K562 (cell line): ENCODE data around the gene CCNL2. TPM values are rescaled to one million over a fixed set of nuclear protein-coding genes. Genes with fewer than 3 reads are reported as not detected.

Experiments used
- ATAC-seq: fragments of 200-7000 bp; cut with Tn5 transposase; 3 replicates; pipeline ENCODE4 v1.9.1; 2020; ENCODE audit warnings: moderate library complexity
- BruUV-seq: library from RNA; stranded (reverse); fragments of 400-500 nt; replicated peaks from 2 replicates; lab custom pipeline; 2021; lab: Mats Ljungman, UMichigan
- CTCF ChIA-PET: fragments of 300-600 bp; formaldehyde crosslinking; extraction: SDS; loops from one replicate; lab custom pipeline; 2021; ENCODE audit warnings: low intra/inter-chr PET ratio; lab: Yijun Ruan, JAX
- POLR2A ChIA-PET: fragments of 300-600, 350-650 bp; sonication (Branson Sonifier 250); formaldehyde crosslinking; extraction: SDS; loops from one replicate; lab custom pipeline; 2021; ENCODE audit warnings: antibody characterized with exemption, inconsistent platforms; lab: Yijun Ruan, JAX
- DNase-seq, 4 experiments: peaks; one replicate each; pipeline versions ENCODE4 v3.0.0 to v3.0.0-alpha.2; 2011 to 2018; ENCODE audit warnings: low spot score in 3 of 4, mixed read lengths in 3 of 4; ENCODE audit errors: extremely low read depth in 1 of 4
- FAIRE-seq: peaks from 2 replicates; lab custom pipeline; 2011; peaks lifted over from hg19 to GRCh38; lab: Jason Lieb, UNC
- H2AFZ ChIP-seq: 2 replicates; pipeline ENCODE4 v1.6.0; 2011; ENCODE audit warnings: low read depth, low read length, control low read depth, inconsistent platforms
- H3K27ac ChIP-seq: fragments of 200-600 bp; 3 replicates; pipeline ENCODE4 v1.8.0; 2011; ENCODE audit warnings: low read depth, mild to moderate bottlenecking, control low read depth, inconsistent platforms, low read length, moderate library complexity, mixed read lengths; ENCODE audit errors: extremely low read depth
- H3K27me3 ChIP-seq, 2 experiments: fragments of 300-600 bp in 1 of 2; 2 replicates in 1 of 2; 3 replicates in 1 of 2; pipeline versions ENCODE4 v1.6.0 to v1.8.0; 2011; ENCODE audit warnings: inconsistent platforms in 2 of 2, low read length in 2 of 2, mild to moderate bottlenecking in 1 of 2, mixed read lengths in 1 of 2, moderate library complexity in 1 of 2; ENCODE audit not compliant: control insufficient read depth in 2 of 2, insufficient read depth in 2 of 2
- H3K36me3 ChIP-seq: fragments of 300-600 bp; 3 replicates; pipeline ENCODE4 v1.8.0; 2011; ENCODE audit warnings: mild to moderate bottlenecking, low read length, inconsistent platforms; ENCODE audit not compliant: control insufficient read depth, insufficient read depth
- H3K4me1 ChIP-seq, 2 experiments: fragments of 200-600 bp in 1 of 2; replicated peaks in 1 of 2; 2 replicates in 1 of 2; 3 replicates in 1 of 2; pipeline versions ENCODE4 v1.5.1 to v1.8.0; 2011; ENCODE audit warnings: inconsistent platforms in 2 of 2, low read length in 2 of 2, mild to moderate bottlenecking in 1 of 2, mixed read lengths in 1 of 2, moderate library complexity in 1 of 2; ENCODE audit not compliant: control insufficient read depth in 2 of 2, insufficient read depth in 2 of 2
- H3K4me2 ChIP-seq: 2 replicates; pipeline ENCODE4 v1.6.1; 2011; ENCODE audit warnings: low read length, control low read depth, inconsistent platforms, mixed read lengths; ENCODE audit not compliant: insufficient read depth
- H3K4me3 ChIP-seq: fragments of 200-600 bp; sonication (generic), shearing (Covaris generic); 2 replicates; pipeline ENCODE4 v1.5.1; 2016; ENCODE audit warnings: control low read depth, inconsistent platforms
- H3K79me2 ChIP-seq: fragments of 200-600 bp; 3 replicates; pipeline ENCODE4 v1.8.0; 2011; ENCODE audit warnings: low read length, inconsistent platforms; ENCODE audit not compliant: control insufficient read depth, insufficient read depth
- H3K9ac ChIP-seq, 2 experiments: 2 replicates each; pipeline versions ENCODE4 v1.6.0 to v1.6.1; 2011; ENCODE audit warnings: low read depth in 2 of 2, low read length in 2 of 2, control low read depth in 1 of 2, inconsistent platforms in 1 of 2, mild to moderate bottlenecking in 1 of 2, mixed read lengths in 1 of 2; ENCODE audit not compliant: insufficient read depth in 1 of 2
- H3K9me1 ChIP-seq: one replicate; pipeline ENCODE4 v1.6.0; 2011; ENCODE audit warnings: inconsistent platforms, mild to moderate bottlenecking, low read length, moderate library complexity; ENCODE audit not compliant: control insufficient read depth, insufficient read depth
- H3K9me3 ChIP-seq: replicated peaks from 2 replicates; pipeline ENCODE4 v1.5.1; 2011; ENCODE audit warnings: low read depth, low read length, inconsistent platforms; ENCODE audit not compliant: control insufficient read depth, insufficient read depth
- H4K20me1 ChIP-seq: replicated peaks from 2 replicates; pipeline ENCODE4 v1.6.1; 2011; ENCODE audit warnings: low read length, inconsistent platforms, mixed read lengths; ENCODE audit not compliant: control insufficient read depth, insufficient read depth
- BRD4 ChIP-seq: fragments of 200-600 bp; sonication (generic); IDR thresholded peaks from 2 replicates; pipeline ENCODE4 v1.6.1; 2017; ENCODE audit warnings: inconsistent platforms
- E2F1 ChIP-seq: sonication (generic); formaldehyde crosslinking; IDR thresholded peaks from 2 replicates; pipeline ENCODE4 v1.8.1; 2023; ENCODE audit warnings: mild to moderate bottlenecking, missing genetic modification reagents, moderate library complexity
- ETS2 ChIP-seq: IDR thresholded peaks from 2 replicates; pipeline ENCODE4 v1.6.1; 2016; ENCODE audit warnings: borderline replicate concordance, missing genetic modification characterization, mild to moderate bottlenecking, moderate library complexity, missing compliant biosample characterization; ENCODE audit not compliant: poor library complexity, severe bottlenecking
- FOXK2 ChIP-seq, 2 experiments: fragments of 450-650 bp; IDR thresholded peaks in 1 of 2; conservative IDR thresholded peaks in 1 of 2; 2 replicates each; pipeline ENCODE4 v1.6.1; 2016; ENCODE audit warnings: low read depth in 2 of 2, mild to moderate bottlenecking in 1 of 2
- HNRNPK ChIP-seq: fragments of 200-400 bp; formaldehyde crosslinking; IDR thresholded peaks from one replicate; pipeline ENCODE4 v1.6.1; 2018; ENCODE audit warnings: mild to moderate bottlenecking, low read depth, low read length; ENCODE audit not compliant: poor library complexity, severe bottlenecking
- KLF16 ChIP-seq: IDR thresholded peaks from 2 replicates; pipeline ENCODE4 v1.6.1; 2016; ENCODE audit warnings: antibody characterized with exemption
- NKRF ChIP-seq: fragments of 450-650 bp; IDR thresholded peaks from 2 replicates; pipeline ENCODE4 v1.6.1; 2016; ENCODE audit warnings: borderline replicate concordance
- POLR2A ChIP-seq: fragments of 450-650 bp; conservative IDR thresholded peaks from 2 replicates; pipeline ENCODE4 v1.6.1; 2016
- RBM25 ChIP-seq: fragments of 200-400 bp; formaldehyde crosslinking; IDR thresholded peaks from 2 replicates; pipeline ENCODE4 v1.6.1; 2018; ENCODE audit warnings: low read length, low read depth, moderate library complexity; ENCODE audit not compliant: severe bottlenecking
- SAP30 ChIP-seq: fragments of 200-600 bp; sonication (generic); IDR thresholded peaks from 2 replicates; pipeline ENCODE4 v1.6.1; 2012; ENCODE audit warnings: borderline replicate concordance, low read depth, mild to moderate bottlenecking, moderate library complexity, low read length, control low read depth, inconsistent platforms; ENCODE audit not compliant: insufficient read depth, poor library complexity, severe bottlenecking
- TRIM24 ChIP-seq, 2 experiments: fragments of 450-650 bp; IDR thresholded peaks; 2 replicates each; pipeline ENCODE4 v1.6.1; 2016
- ZNF165 ChIP-seq: fragments of 250-450 bp; sonication (Bioruptor Pico); IDR thresholded peaks from 2 replicates; pipeline ENCODE4 v1.4.0; 2020; ENCODE audit warnings: borderline replicate concordance
- WGBS: fragments of 100-300 bp; shearing (Covaris generic); methylation state at CpG from one replicate; pipeline ENCODE4 v1.1.6; 2016; ENCODE audit warnings: low coverage, mixed read lengths; ENCODE audit not compliant: insufficient coverage; ENCODE audit errors: missing lambda C conversion rate; 5-methylcytosine and 5-hydroxymethylcytosine counted together
- in situ Hi-C: fragments of 300-500 bp; cut with MboI; formaldehyde crosslinking; loops from 4 replicates; pipeline ENCODE4 v1.15.0; 2018; ENCODE audit warnings: inconsistent platforms, mixed read lengths
- intact Hi-C: fragments of 100-400 bp; cut with micrococcal nuclease; formaldehyde crosslinking; loops from 2 replicates; pipeline ENCODE4 v1.14.2; 2022
- polyA plus RNA-seq, 8 experiments: library from polyadenylated mRNA; depleted of rRNA in 4 of 8; stranded (reverse) in 5 of 8; unstranded in 3 of 8; fragments of >200 nt; fragmentation: Nextera tagmentation in 2 of 8; fragmentation: Illumina TruSeq in 1 of 8; extraction: Ambion mirVana in 2 of 8; extraction: Trizol in 1 of 8; gene quantifications; 2 replicates each; pipeline versions ENCODE4 v1.2.1 to v1.2.3, GENCODE V29; 2011 to 2014; ENCODE audit warnings: inconsistent platforms in 1 of 8, missing spikeins in 1 of 8
- total RNA-seq, 7 experiments: library from RNA; depleted of rRNA in 6 of 7; stranded (reverse); fragments of >200 nt in 6 of 7; fragmentation: Illumina TruSeq in 2 of 7; extraction: Trizol in 2 of 7; gene quantifications; 2 replicates each; pipeline versions ENCODE4 v1.2.1 to v1.2.3, GENCODE V29; 2011 to 2021; ENCODE audit warnings: low replicate concordance in 1 of 7
- TF ChIP-seq, protein P1 (sequence below), 3 experiments: fragments of 200-800 bp in 1 of 3; sonication (Bioruptor generic) in 1 of 3; sonication (generic) in 1 of 3; formaldehyde crosslinking in 1 of 3; IDR thresholded peaks; 2 replicates each; pipeline versions ENCODE4 v1.6.1 to v1.8.0; 2016 to 2022; ENCODE audit warnings: mild to moderate bottlenecking in 2 of 3, missing compliant biosample characterization in 2 of 3, missing genetic modification characterization in 2 of 3, missing genetic modification reagents in 1 of 3

Gene CCNL2
- total and polyA plus RNA-seq, 9 of the 15 experiments (the other 6 are each of a cell fraction or from before 2014, with no cell fraction given): 2.8 to 287 (median 94.5) TPM

- Histone ChIP-seq H3K9me3 (no peaks in the 10 kb centered on the region), H3K79me2 (peaks cover 31% of the 10 kb centered on the region), H3K36me3 (peaks cover 26% of the 10 kb centered on the region), H4K20me1 (peaks cover 7% of the 10 kb centered on the region; the same call in 1 of the 2 replicates), H2AFZ (peak within 1 kb of the TSS; percentile 78), H3K4me3 (peak within 1 kb of the TSS; percentile 100), H3K9me1 (peaks cover 6% of the 10 kb centered on the region), H3K27ac (peak within 1 kb of the TSS; percentile 97), H3K4me2 (peak within 1 kb of the TSS; percentile 89), H3K4me1 (peaks cover 16 to 59% of the 10 kb centered on the region in 2 experiments), H3K27me3 (no peaks in the 10 kb centered on the region), H3K9ac (peak within 1 kb of the TSS; percentile 99)
- under 1% methylated on average over 63 of the region's 85 CpGs for WGBS
- POLR2A ChIA-PET: interaction anchor here (0.6 to 4.2 kb wide), 22 partner anchors 12 to 795 kb away, joined by 3 to 54 read pairs (median 4); partner anchors contain the start of genes CCNL2 and MRPL20
- CTCF ChIA-PET: interaction anchor here (0.6 to 1.5 kb wide), 2 partner anchors 26 to 40 kb away, joined by 4 to 5 read pairs; partner anchors contain the start of gene DVL1
- ATAC-seq (peak; percentile 96), FAIRE-seq (peak; percentile 100), DNase-seq (peak; percentile 95 to 100 (median 98))
- in situ Hi-C loops (no loop called here), intact Hi-C loops (loop anchor here (1.0 to 10.0 kb wide), 4 partner anchors 23 to 130 kb away; partner anchors contain the start of genes ACAP3, CPTP, INTS11 and PUSL1)
- no TSS peak for BruUV-seq
- peak; percentile 92 for TF ChIP-seq RBM25
- TF ChIP-seq POLR2A: peak; percentile 93
- peak; percentile 88 for TF ChIP-seq ZNF165 (CRISPR knock-in tag)
- no peak for TF ChIP-seq BRD4
- no peak for TF ChIP-seq KLF16
- peak; percentile 42 for TF ChIP-seq HNRNPK
- TF ChIP-seq ETS2 (tag): no peak
- TF ChIP-seq FOXK2 (conservative IDR thresholded peaks at IDR 0.05 in 1 of 2, IDR thresholded peaks at IDR 0.05 in 1 of 2; ENCODE audit: low read depth in 2 of 2): peak; percentile 64 to 89; a peak in 2 of 4 replicates
- TF ChIP-seq, protein P1, sequence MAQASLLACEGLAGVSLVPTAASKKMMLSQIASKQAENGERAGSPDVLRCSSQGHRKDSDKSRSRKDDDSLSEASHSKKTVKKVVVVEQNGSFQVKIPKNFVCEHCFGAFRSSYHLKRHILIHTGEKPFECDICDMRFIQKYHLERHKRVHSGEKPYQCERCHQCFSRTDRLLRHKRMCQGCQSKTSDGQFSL (CRISPR knock-in tag; IDR thresholded peaks at IDR 0.05): peak; percentile 28; the same call in 1 of the 2 replicates
- TF ChIP-seq, protein P1 (tag; IDR thresholded peaks at IDR 0.05): no peak
- TF ChIP-seq TRIM24 (IDR thresholded peaks at IDR 0.05): peak in 1 of 2 experiments; percentile 100; a peak in 2 of 4 replicates
- peak; percentile 1 for TF ChIP-seq SAP30
- no peak for TF ChIP-seq NKRF
- peak; percentile 96 for TF ChIP-seq E2F1 (CRISPR knock-in tag)
Observed at GRCh38 chr1:1374929-1375662, 24.0 kb downstream of the CCNL2 start, which contains the start of gene AURKAIP1. Gene AURKAIP1, minus strand, starts transcription at chr1:1375207. Its CDS starts 451 bp downstream, at chr1:1374756.
